Stimulated activated naive CD8-positive, alpha-beta T cell treated with anti-CD3 and anti-CD28 coated beads, Interleukin-15, Interleukin-2, amounts not matched to agents 100 U/mL and 50 U/mL, for 24 hours (primary cell): ENCODE data around the gene DCUN1D2.

Experiments used
- ATAC-seq: fragments of 150-1000 bp; cut with Tn5 transposase; one replicate; pipeline ENCODE4 v1.10.0; 2021
- DNase-seq: peaks from one replicate; pipeline ENCODE4 v3.0.0; 2021

DCUN1D2 gene

DNA sequence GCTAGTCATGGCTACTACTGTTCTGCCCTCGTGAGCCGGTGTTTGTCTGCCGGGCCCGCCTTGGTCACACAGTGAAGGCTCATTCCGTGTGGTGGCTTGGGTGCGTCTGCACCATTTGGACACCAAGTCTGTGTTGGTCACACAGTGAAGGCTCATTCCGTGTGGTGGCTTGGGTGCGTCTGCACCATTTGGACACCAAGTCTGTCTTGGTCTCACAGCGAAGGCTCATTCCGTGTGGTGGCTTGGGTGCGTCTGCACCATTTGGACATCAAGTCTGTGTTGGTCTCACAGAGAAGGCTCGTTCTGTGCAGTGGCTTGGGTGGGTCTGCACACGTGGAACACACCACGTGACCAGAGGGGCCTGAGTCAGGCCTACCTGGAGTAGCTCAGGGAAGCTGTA lies 29.0 kb upstream of the DCUN1D2 start:
- DNase-seq (no peak), ATAC-seq (no peak)

DNA sequence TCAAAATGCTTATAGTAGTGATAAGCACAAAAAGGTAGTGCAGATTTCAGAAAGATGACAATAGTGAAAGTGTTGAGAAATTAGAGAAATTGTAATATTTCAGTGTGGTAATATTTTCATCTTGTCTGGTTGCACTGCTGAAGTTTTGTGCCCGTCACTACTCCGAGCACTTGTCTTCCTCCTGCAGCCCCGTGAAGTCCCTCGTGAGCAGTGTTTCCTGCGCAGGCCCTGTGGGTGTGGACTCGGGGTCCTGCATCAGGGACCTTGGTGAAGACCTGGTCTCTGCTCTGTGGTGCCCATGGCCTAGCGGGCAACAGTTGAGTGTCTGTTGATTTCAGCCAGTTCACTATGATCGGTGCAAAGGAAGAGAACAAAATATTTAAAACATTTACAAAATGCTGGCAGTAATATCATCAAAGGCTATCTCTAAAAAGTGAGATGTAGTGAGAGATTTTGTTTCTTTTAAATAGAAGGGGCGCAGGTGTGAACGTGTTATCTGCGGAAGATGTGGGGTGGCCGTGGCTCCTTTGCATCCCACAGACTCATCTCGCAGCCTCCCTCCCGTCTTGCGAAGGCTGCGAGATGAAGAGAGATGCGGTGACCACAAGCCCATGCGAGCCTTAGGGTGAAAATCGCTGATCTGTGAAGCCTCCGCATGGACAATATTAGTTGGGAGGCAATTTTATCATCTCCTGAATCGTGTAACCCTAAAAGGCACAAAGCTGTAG lies 27.7 kb upstream of the DCUN1D2 start:
- ATAC-seq (peak; percentile 52), DNase-seq (no peak)

DNA sequence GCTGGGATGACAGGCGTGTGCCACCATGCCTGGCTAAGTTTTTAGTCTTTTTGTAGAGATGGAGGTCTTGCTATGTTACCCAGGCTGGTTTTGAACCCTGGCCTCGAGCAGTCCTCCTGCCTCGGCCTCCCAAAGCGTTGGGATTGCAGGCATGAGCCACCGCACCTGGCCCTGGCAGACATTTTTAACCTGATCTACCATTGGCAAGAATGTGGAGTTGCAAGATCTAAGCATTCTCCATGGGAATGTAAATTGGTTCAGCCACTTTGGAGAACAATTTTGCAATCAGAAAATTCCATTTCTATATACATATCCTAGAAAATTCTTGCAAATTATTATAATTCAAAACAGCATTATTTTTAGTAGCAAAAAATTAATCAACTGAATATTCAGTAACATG lies 24.3 kb upstream of the DCUN1D2 start:
- ATAC-seq (no peak), DNase-seq (no peak)

DNA sequence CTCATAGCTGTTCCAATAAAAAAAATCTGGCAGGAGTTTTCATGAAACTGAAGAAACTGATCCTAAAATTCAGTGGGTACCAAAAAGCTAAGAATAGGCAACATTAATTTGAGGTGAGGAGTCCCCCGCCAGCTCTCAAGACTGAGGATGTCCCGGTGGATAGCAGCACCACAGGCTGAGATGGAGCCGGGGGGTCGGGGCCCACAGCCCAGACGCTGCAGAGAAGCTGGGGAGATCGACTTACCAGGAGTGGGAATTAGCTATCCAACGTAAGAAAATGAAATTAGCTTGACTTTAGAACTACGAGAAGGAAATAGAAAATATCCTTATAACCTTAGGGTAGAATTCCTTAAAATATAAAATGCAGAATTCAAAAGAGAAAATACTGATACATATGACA lies 23.2 kb upstream of the DCUN1D2 start:
- ATAC-seq (no peak), DNase-seq (no peak)

DNA sequence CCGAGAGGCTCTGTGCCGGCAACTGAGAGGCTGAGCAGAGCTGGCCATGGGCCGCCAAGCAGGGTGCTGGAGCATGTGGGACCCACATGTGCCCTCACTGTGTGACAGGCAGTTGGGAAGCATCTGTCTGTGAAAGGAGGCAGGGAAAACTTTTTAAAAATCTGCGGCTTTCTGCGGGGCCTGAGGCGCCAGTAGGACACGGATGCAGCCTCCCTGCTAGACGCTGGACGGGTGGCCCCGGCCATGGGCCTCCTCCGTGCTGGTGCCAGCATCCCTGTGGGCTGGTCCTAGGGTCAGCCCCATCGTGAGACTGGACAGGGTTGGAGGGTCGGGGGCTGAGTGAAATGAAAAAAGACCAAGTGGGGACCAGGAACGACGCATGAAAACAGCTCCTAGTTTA lies 20.9 kb upstream of the DCUN1D2 start:
- ATAC-seq (no peak), DNase-seq (no peak)

DNA sequence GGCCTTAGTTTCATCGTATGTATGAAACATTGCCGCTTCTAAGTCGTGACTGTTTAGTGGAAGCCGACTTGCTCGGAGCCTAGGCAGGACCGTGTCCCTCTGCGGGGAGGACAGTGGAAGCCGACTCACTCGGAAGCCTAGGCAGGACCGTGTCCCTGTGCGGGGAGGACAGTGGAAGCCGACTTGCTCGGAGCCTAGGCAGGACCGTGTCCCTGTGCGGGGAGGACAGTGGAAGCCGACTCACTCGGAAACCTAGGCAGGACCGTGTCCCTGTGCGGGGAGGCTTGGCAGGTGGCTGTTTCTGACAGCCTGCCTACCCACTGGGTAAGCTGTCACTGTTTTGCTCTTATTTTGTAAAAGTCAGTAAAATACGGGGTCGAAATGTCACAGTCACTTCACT lies 20.4 kb upstream of the DCUN1D2 start:
- DNase-seq: no peak
- ATAC-seq: no peak

DNA sequence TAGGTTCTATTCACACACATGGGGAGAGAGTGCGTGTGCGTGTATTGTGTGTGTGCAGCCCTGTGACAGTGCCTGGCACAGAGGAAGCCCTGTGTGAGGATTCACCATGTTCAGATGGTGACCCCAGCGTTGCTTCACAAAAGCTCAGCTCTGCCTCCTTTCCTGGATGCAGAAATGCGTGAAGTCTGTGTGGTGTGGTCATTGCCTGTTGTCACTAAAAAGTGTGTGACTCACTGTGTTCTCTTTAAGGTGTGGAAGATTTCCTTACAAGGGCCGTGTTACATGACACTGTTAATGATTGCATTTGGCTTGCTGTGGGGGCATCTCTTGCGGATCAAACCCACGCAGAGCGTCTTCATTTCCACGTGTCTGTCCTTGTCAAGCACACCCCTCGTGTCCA lies 19.5 kb upstream of the DCUN1D2 start:
- ATAC-seq (no peak), DNase-seq (no peak)

DNA sequence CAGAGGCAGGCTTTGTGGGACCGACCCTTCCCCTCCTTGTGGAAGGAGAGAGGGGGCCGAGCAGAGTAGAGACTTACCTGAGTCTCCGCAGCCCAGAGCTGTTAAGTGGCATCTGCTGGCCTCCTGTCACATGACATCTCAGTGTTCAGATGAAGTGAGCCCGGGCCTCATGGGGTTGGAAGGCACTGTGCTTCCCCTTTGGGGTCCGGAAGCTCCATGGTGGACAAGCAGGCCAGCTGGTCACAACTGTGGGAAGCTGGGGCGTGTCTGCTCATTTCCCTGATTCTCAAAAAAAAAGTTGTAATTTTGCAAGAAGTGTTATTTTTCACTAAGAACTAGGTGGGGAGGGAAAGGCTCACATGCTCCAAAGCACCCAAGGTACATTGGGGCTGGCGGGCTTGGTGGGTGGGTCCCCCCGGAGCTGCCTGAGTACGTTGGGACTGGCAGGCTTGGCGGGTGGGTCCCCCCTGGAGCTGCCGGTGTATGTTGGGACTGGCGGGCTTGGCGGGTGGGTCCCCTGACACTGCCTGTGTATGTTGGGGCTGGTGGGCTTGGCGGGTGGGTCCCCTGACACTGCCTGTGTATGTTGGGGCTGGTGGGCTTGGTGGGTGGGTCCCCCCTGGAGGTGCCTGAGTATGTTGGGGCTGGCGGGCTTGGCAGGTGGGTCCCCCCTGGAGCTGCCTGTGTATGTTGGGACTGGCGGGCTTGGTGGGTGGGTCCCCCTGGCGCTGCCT lies 18.2 kb upstream of the DCUN1D2 start:
- DNase-seq: no peak

DNA sequence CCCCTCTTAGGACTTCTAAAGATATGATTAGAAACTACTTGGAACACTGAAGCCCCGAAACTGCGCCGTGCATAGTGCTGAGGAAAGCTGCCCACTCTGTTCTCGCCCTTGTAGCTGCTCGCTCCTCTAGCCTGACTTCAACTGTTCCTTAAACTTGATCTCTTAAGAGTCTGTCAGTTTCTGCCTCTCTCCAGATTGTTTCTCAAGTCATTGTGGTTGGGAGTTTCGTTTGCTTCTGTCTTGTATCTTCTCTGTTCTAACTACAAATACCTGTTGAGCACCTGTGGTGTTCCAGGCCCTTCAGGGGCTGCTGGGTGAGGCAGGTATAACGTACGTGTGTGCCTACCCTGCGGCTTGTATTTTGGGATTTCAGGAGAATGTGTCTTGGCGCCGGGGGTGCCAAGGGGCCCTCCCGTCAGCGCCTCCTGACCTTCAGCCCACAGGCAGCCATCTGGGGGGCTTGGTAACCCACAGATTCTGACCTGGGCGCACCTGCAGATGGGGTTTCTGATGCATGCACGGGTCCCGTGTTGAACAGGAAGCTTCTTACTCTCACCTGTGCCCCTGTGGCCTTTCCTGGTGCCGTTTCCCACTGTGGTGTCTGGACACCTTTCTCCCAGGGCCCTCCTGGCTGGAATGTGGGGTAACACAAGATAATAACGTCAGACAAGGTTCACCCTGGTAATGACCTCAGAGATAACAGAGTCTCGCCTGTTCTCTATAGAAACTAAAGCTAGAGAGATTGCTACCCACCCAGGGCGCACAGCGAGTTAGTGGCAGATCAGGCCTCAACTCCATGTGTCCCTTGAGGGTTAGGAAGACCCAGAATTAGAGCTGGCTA lies 17.2 kb upstream of the DCUN1D2 start:
- DNase-seq (no peak), ATAC-seq (no peak)

More for the DNA sequence above, 18.2 kb upstream of the DCUN1D2 start:
- no peak for ATAC-seq

DNA sequence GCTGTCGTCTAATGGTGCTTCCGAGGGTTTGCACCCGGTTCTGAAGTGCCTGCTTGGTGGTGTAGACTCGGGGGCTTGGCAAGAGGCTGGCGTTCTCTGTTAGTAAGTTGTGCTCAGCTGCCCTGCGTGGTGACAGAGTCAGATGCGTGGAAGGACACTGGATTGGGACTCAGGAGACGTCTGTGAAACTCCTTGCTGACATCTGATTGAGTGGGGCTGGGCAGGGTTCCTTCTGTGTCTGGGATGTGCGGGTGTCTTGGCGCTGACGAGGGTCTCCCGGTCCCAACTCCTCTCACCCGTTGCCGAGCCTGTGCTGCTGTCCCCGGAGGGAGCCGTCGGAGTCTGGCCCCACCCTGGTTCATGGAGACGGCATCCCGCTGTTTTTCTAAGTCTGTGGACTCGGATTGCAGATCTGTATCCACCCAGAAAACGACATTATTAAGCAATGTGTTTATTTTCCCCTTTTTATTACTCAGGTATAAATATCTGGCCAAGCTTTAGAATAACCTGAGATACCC lies 16.4 kb upstream of the DCUN1D2 start:
- no peak for DNase-seq
- ATAC-seq: no peak

DNA sequence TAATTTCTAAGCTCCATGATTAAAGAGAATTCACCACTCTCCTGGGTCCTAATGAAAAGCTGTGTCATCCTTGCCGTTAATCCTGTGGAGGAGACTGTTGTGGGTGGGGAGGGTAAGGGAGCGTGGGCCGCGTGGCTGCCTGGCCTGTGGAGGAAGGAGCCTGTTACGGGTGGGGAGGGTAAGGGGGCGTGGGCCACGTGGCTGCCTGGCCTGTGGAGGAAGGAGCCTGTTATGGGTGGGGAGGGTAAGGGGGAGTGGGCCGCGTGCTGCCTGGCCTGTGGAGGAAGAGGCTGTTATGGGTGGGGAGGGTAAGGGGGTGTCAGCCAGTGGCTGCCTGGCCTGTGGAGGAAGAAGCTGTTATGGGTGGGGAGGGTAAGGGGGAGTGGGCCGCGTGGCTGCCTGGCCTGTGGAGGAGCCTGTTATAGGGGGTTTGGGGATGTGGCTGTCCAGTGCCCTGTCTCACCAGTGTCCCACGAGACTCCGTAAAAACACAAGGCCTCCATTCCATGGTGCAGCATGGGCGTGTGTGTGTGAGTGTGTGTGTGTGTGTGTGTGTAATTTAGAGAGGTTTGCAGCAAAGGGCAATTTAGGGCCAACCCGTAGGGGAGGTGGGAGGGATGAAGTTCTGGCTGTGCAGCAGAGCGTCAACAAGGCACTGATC lies 15.6 kb upstream of the DCUN1D2 start:
- DNase-seq (no peak), ATAC-seq (no peak)

DNA sequence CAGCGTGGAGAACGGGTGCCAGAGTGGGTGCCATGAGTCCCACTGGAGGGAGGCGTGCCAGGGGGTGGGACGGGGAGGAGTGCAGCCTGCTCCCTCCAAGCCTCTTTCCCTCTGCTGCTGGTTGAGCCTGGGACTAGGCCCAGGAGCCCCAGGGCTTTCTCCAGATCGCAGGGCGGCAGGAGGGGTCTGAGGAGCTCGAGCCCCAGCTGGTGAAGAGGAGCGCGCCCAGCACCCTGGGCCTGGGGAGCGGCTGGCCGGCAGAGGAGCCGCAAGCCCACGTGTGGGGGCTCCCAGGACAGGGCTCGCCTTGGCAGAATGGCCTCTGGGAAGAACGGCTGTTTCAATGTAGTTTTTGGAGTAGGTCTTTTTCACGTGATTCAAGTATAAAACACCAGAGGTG lies 12.2 kb upstream of the DCUN1D2 start:
- no peak for DNase-seq
- no peak for ATAC-seq

DNA sequence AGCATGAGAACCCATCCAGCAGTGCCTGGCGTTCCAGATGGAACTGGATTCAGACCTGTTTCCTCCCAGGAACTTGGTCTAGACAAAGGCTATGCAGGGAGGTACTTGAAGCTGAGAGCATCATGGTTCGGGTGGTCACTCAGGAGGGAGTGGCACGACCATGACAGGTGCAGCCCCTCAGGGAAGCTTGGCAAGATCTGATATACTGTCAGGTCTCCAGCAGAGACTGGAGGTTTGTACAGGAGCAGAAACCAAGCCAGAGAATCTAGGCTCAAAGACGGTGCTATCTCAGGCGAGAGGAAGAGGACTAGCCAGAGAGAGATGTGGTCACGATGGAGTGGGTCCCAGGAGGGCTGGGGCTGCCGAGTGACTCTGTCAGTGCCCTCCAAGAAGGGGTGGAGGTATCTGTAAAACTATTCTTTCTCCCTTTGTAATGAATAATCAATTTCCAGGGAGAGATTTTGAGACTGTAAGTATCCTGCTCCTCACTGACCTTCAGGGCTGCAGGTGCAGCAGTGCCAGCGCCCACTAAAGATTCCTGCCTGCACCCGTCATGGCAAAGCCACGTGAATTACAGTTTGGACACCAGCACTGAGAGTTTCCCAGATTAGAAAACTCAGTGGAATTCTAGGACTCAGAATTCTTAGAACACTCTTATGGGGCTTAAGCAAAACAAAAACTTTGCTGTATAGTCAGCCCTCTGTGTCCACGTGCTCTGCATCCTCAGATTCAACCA lies 10.2 kb upstream of the DCUN1D2 start:
- DNase-seq: no peak
- no peak for ATAC-seq

DNA sequence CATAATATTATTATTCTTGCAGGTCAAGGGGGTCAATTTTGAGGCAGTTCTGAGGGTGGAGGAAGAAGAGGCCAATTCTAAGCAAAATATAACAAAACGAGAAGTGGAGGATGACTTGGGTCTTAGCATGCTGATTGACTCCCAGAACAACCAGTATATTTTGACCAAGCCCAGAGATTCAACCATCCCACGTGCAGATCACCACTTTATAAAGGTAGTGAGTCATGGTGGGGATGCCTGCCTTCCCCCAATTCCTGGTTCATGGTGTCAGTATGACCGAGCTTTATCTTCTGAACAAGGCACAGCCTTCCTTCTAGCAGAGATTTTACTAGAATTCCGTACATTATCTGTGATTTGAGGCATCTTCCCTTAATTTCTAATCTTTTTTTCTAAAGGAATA lies 9.4 kb upstream of the DCUN1D2 start:
- DNase-seq (no peak), ATAC-seq (no peak)

DNA sequence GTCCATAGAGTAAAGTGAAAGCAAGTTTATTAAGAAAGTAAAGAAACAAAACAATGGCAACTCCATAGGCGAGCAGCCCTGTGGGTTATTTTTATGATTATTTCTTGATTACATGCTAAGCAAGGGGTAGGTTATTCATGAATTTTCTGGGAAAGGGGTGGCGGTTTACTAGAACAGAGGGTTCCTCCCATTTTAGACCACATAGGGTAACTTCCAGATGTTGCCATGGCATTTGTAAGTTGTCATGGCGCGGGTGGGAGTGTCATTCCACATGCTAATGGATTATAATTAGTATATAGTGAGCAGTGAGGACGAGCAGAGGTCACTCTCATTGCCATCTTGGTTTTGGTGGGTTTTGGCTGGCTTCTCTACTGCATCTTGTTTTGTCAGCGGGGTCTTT lies 8.4 kb upstream of the DCUN1D2 start:
- no peak for DNase-seq
- ATAC-seq: no peak

DNA sequence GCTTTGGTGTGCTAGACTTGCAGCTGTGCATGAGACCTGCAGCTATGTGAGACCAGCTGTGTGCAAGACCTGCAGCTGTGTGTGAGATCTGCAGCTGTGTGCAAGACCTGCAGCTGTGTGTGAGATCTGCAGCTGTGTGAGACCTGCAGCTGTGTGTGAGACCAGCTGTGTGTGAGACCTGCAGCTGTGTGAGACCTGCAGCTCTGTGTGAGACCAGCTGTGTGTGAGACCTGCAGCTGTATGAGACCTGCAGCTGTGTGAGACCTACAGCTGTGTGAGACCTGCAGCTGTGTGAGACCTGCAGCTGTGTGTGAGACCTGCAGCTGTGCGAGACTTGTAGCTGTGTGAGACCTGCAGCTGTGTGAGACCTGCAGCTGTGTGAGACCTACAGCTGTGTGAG lies 6.7 kb upstream of the DCUN1D2 start:
- DNase-seq (no peak), ATAC-seq (no peak)

DNA sequence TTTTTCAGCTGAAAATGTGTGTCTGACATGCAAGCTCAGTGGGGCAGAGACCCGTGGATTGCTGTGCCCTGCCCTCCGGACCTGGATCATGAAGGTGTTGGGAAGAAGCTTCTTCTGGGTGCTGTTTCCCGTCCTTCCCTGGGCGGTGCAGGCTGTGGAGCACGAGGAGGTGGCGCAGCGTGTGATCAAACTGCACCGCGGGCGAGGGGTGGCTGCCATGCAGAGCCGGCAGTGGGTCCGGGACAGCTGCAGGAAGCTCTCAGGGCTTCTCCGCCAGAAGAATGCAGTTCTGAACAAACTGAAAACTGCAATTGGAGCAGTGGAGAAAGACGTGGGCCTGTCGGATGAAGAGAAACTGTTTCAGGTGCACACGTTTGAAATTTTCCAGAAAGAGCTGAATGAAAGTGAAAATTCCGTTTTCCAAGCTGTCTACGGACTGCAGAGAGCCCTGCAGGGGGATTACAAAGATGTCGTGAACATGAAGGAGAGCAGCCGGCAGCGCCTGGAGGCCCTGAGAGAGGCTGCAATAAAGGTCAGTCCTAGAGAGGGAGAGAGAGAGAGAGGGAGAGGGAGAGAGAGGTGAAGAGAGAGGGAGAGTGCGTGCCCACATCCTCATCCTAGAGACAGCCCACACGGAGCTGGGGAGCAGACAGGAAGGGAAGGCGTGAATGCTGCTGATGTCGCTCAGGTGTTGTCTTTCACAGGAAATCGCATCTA lies 5.1 kb upstream of the DCUN1D2 start:
- ATAC-seq (no peak), DNase-seq (no peak)

DNA sequence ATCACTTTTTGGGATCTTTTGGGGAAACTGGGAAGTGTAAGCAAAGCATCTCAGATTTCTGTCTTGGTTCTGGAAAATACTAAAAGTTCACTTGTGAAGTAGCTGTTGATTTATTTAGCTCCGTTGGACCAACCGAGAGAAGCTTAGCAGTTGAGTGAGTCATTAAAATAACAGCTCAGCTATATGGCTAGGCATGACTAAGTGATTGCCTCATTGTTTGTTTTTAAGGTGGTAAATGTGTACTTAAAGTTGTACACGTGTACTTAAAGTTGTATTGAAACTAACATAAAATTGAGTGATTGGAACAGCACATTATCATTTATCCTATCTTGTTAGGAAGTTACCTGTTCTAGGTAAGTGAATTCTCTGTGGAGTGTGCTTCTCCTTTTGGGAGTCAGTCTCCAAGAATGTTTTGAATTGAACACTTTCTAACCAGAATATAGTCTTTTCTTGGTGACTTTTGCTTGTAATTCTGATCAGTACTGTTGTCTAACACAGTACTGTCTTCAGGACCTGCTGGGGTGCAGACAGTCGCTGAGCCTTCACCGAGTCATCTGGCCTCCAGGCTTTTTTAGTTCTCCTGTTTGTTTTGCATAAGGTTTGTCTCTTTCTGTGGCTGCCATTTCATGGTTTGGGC lies 2.9 kb upstream of the DCUN1D2 start:
- ATAC-seq (peak; percentile 30), DNase-seq (no peak)

DNA sequence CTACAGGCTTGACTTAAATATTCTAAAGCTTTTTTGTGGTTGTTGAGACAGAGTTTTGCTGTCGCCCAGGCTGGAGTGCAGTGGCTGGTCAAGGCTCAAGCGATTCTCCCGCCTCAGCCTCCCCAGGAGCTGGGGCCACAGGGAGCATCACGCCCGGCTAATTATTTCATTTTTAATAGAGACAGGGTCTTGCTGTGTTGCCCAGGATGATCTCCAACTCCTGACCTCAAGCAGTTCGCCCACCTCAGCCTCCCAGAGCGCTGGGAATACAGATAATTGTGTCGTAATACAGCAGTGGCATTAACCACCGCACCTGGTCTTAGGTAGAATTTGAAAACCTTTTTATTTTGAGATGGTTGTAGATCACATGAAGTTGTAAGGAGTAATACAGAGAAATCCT lies 1.5 kb upstream of the DCUN1D2 start:
- ATAC-seq (no peak), DNase-seq (no peak)

DNA sequence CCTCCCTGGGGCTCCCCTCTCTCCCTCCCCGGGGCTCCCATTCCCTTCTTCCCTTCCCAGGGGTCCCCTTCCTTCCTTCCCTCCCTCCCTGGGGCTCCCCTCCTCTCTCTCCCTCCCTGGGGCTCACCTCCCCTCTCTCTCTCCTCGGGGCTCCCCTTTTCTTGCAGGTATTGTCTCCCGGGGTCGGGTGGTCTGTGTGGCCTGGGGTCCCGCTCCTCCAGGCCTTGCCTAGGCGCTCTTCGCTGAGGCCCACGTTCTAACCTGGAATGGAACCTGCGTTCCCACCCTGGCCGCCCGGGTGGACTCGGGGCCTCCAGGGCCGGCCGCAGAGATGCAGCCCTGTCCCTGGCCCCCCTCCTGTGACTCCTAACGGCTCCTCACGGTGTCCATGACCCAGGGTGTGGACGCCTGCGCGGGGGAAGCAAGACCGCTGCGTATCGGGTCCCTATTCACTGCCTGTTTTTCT lies 940 bp upstream of the DCUN1D2 start:
- ATAC-seq: no peak
- DNase-seq: peak; percentile 10
